Fibroblast of mammary gland (primary cell): ENCODE results near the gene CXCL5.

Experiments
- DNase-seq: peaks from one replicate; pipeline ENCODE4 v3.0.0-alpha.2; 2010; ENCODE audit warnings: low read depth
- H3K4me3 ChIP-seq: 2 replicates; pipeline ENCODE4 v1.5.1; 2011; ENCODE audit warnings: low read depth, mild to moderate bottlenecking, low read length, moderate library complexity; ENCODE audit not compliant: control insufficient read depth
- TF ChIP-seq, protein P1 (sequence below): conservative IDR thresholded peaks from 2 replicates; pipeline ENCODE4 v1.5.1; 2011; ENCODE audit warnings: low read depth, low read length, inconsistent platforms; ENCODE audit not compliant: control insufficient read depth, insufficient read depth

CXCL5 gene

DNA sequence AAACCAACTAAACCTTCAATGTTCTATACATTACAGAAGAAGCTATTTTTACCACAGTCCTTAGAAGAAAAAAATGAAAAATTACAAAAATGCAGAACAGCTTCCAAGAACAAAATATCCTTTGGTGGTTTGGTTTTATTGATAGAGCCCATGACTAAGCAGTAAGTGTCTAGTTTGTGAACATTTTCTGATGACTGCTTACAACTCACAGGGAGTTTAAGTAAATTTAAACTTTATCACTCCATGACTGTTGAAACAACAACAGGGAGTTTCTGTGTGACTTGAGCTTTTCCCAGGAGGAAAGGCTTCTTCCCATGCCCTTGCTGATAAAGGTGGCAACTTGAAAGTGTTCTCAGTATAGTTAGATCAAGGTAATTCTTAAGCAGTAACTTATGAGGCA, 19.6 kb downstream of the CXCL5 start:
- TF ChIP-seq, protein P1, sequence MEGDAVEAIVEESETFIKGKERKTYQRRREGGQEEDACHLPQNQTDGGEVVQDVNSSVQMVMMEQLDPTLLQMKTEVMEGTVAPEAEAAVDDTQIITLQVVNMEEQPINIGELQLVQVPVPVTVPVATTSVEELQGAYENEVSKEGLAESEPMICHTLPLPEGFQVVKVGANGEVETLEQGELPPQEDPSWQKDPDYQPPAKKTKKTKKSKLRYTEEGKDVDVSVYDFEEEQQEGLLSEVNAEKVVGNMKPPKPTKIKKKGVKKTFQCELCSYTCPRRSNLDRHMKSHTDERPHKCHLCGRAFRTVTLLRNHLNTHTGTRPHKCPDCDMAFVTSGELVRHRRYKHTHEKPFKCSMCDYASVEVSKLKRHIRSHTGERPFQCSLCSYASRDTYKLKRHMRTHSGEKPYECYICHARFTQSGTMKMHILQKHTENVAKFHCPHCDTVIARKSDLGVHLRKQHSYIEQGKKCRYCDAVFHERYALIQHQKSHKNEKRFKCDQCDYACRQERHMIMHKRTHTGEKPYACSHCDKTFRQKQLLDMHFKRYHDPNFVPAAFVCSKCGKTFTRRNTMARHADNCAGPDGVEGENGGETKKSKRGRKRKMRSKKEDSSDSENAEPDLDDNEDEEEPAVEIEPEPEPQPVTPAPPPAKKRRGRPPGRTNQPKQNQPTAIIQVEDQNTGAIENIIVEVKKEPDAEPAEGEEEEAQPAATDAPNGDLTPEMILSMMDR, result no peak
- H3K4me3 ChIP-seq, result no peak overlapping the region
- DNase-seq, result peak; percentile 88

- no peak overlapping the region for H3K4me3 ChIP-seq
- DNase-seq, result no peak
- TF ChIP-seq, protein P1, result no peak
Measured at GRCh38 chr4:73976716-73977115, 21.8 kb downstream of the CXCL5 start.

GRCh38 chr4:73976217-73976616, 22.3 kb downstream of the CXCL5 start:
- H3K4me3 ChIP-seq, result no peak overlapping the region
- TF ChIP-seq, protein P1, result no peak
- no peak for DNase-seq

GRCh38 chr4:73974352-73974751, 24.1 kb downstream of the CXCL5 start:
- no peak for DNase-seq
- TF ChIP-seq, protein P1, result no peak
- H3K4me3 ChIP-seq, result no peak overlapping the region

GRCh38 chr4:73970945-73971344, 27.5 kb downstream of the CXCL5 start:
- TF ChIP-seq, protein P1, result no peak
- H3K4me3 ChIP-seq, result no peak overlapping the region
- no peak for DNase-seq

DNA sequence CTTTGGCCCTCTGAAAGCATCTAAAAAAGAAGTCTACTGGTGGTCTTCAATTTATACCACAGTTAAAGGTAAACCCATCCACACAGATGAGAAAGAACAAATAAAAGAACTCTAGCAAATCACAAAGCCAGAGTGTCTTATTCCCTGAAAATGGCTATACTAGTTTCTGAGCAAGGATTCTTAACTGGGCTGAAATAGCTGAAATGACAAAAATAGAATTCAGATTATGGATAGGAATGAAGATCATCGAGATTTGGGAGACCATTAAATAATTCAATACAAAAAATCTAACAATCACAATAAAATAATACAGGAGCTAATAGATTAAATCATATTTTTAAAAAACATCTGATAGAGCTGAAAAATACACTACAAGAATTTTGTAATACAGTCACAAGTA, 28.5 kb downstream of the CXCL5 start:
- TF ChIP-seq, protein P1, result no peak
- H3K4me3 ChIP-seq, result no peak overlapping the region
- no peak for DNase-seq

- H3K4me3 ChIP-seq, result no peak overlapping the region
- TF ChIP-seq, protein P1, result no peak
- DNase-seq, result no peak
Measured at GRCh38 chr4:73967866-73968265, 30.6 kb downstream of the CXCL5 start.
